ENCODE results near the gene VILL.

The VILL gene

DNA sequence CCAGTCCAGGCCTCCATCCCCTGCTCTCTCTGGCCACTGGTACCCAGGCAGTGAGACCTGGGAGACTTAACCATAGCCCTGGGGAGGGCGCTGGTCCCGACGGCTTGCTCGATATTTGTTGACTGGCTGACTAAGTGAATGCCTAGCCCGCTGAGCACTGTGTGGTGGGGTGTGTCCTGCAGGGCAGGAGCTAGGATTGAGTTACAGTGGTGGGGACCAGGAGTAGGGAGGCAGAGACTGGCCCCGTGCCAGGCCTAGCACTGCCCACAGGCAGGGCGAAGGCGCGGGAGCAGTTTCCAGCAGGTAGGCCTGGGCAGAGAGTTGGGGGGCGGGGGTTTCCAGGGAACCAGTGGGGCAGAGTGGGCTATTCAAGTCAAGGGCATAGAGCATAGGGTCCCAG is at the start of gene VILL:
Gene VILL, plus strand, starts transcription at position 260 of the 400 bp plus-strand sequence. CDS start 2,887 bp downstream, outside the sequence.
- no peak for DNase-seq (ENCODE audit: low read depth in 3 of 3)

DNA sequence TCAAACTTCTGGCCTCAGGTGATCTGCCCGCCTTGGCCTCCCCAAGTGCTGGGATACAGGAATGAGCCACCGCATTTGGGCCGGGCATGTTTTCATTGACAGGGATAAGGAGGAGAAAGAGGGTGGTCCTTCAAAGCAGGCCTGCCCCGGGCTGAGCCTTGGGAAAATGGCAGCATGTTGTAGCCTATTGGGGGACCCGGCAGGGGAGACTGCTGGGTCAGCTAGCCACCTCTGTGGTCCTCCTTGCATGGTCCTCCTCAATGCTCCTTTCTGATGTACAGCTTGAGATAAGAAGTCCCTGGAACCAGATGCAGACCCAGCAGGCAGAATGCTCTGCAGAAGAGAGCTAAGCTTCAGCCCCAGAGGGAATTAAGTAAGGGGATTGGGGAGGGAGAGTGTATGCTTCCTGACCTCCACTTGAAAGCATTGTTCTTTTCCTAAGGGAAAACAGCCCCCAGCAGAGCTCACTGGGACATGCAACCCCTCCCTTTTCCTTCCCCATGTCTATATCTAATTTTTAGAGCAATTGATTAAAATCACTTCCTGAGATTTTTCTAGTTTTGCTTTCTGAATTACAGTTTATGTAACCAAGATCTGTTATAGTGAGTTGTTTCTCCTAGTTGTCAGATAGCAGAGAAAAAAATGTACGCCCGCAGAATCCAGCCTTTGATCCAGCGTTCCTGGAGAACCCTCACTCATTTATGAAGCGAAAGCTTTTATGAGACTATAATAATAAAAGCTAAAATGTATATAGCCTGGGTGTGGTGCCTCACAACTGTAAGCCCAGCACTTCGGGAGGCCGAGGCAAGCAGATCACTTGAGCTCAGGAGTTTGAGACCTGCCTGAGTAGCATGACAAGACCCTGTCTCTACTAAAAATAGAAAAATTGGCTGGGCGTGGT is 48.7 kb upstream of the VILL start:
- DNase-seq (ENCODE audit: low read depth in 3 of 3): no peak

- no peak for DNase-seq (ENCODE audit: low read depth in 3 of 3)
Observed at GRCh38 chr3:37942646-37943045, 47.9 kb upstream of the VILL start.

- no peak for DNase-seq (ENCODE audit: low read depth in 3 of 3)
Observed at GRCh38 chr3:37943126-37943525, 47.5 kb upstream of the VILL start.

DNA sequence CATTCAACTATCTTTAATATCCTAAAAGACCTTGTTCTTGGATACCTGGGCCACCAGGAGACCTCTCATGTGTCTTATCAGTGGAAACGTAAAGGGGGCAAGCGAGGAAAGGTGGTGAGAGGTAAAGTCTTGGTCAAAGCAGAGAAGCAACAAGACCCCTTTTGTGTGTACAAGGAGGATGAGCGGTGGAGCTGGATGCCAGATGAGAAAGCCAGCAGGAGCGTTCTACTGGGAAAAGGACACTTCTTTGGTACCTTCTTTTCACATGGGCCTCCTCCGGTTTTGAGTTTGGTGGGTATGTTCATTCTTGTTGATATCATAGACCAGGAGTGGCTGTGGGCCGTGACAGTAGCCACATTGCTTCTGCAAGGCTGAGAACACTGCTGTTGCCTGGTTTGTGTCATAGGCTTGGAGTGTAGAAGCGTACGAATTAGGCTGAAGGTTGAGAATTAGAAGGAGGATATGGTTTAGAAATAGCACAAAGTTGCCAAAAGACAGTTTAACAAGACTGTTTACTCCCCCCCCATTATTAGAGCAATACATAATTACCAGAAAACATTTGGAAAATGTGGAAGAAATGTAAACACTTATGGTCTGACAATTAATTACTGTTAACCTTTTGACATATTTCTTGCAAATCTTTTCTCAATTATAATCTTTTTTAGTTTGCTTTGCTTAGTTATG is 46.8 kb upstream of the VILL start:
- no peak for DNase-seq (ENCODE audit: low read depth in 3 of 3)

GRCh38 chr3:37944391-37944842 is 46.2 kb upstream of the VILL start:
- DNase-seq (ENCODE audit: low read depth in 3 of 3): no peak

- no peak for DNase-seq (ENCODE audit: low read depth in 3 of 3)
Observed at GRCh38 chr3:37945156-37945806, 45.3 kb upstream of the VILL start.

DNA sequence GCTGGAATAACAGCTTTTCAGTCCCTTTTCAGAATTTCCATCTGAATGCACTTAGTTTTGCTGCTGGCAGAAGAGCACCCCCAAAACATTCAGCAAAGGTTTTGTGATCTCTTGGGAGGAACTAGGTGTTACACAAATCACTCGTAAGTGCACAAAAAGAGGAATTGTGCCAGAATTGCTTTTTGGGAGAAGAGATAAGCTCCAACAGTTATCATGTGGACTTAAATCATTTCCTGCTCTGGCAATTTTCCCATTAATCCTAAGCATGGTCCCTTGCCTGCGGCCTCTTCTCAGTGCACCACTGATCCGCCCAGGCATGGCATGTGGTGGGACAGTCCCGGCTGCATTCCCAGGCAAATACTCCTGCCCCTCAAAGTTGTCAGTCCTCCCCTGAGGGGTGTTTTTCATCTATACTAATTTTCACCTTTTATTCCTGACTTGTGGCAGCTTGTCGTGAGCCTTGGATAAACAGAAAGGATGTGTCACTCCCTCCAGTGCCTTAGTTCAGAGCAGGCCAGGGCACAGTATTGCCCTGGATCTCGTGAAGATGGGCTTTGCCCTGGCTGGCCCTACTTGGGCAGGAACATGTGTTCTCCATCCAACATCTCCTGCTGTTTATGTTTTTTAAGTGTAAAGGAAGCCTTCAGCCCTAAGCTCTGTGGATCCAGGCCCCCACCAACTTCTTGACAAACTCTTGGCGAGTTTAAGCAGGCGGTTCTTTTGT is 44.6 kb upstream of the VILL start:
- no peak for DNase-seq (ENCODE audit: low read depth in 3 of 3)

DNA sequence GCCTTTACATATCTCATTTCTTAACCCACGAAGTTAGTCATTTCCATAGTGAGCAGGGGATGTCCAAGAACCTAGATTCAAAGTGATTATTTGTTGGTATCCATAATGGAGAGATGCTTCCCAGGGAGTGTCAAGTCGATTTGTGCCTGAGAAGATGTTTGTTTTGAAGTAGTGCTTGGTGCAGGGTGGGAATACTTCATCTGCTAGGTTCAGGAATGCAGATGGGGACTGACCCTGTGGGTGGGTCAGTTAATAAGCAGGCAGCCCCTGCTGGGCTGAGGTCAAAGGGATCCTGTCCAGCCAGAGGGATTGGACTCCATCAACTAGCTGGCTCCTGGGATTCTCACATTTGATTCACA is 44.1 kb upstream of the VILL start:
- no peak for DNase-seq (ENCODE audit: low read depth in 3 of 3)

- DNase-seq (ENCODE audit: low read depth in 3 of 3): no peak
Observed at GRCh38 chr3:37949866-37950265, 40.7 kb upstream of the VILL start.

DNA sequence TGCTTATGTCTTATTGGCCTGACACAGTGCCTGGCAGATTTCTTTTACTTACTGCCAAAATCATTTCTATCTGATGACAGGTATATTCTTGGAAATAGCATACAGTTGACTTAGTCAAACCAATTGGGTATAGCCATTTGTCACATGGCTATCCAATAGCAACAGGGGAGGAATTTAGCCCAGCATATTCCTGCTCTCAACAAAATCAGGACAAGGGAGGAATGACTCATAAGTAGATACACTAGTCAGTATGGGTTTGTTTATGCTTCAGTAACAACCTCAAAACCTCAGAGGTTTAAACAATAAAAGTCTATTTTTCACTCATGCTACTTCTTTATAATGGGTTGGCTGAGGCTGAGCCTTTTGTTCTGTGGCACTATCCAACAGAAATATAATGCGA is 38.0 kb upstream of the VILL start:
- no peak for DNase-seq (ENCODE audit: low read depth in 3 of 3)

GRCh38 chr3:37953226-37953625 is 37.4 kb upstream of the VILL start:
- no peak for DNase-seq (ENCODE audit: low read depth in 3 of 3)

- DNase-seq (ENCODE audit: low read depth in 3 of 3): no peak
Observed at GRCh38 chr3:37953707-37954394, 36.7 kb upstream of the VILL start.

GRCh38 chr3:37954881-37955280 is 35.7 kb upstream of the VILL start:
- DNase-seq (ENCODE audit: low read depth in 3 of 3): no peak

- no peak for DNase-seq (ENCODE audit: low read depth in 3 of 3)
Observed at GRCh38 chr3:37955918-37956707, 34.5 kb upstream of the VILL start.

GRCh38 chr3:37956723-37957538 is 33.7 kb upstream of the VILL start:
- DNase-seq (ENCODE audit: low read depth in 3 of 3): no peak

GRCh38 chr3:37957539-37957936 is 33.0 kb upstream of the VILL start:
- no peak for DNase-seq (ENCODE audit: low read depth in 3 of 3)

GRCh38 chr3:37961622-37962431 is 28.8 kb upstream of the VILL start:
- DNase-seq (ENCODE audit: low read depth in 3 of 3): no peak

DNA sequence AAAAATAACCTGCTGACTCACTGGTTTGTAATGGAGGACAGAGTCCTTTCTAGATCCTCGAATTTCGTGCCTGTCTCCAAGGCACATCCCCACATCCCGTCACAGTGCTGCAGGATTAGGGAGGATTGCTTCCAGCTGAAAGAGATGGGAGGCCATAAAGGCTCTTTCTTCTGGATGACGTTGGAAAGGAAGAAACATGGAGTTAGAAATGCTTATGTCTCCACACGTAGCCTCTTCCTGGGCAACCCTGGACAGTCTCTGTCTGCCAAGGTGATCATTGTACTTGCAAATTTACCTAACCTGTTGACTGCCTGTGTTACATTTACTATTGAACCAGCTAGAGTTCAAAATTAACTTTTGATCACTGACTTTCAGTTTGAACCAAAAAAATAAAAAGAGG is 27.6 kb upstream of the VILL start:
- DNase-seq (ENCODE audit: low read depth in 3 of 3): no peak

Measured in stimulated activated CD4-positive, alpha-beta T cell treated with anti-CD3 and anti-CD28 coated beads, TNF-alpha, amount 100 ng/mL, for 48 hours (primary cell).